ENCODE results near the gene CNTNAP5.

Gene CNTNAP5

DNA sequence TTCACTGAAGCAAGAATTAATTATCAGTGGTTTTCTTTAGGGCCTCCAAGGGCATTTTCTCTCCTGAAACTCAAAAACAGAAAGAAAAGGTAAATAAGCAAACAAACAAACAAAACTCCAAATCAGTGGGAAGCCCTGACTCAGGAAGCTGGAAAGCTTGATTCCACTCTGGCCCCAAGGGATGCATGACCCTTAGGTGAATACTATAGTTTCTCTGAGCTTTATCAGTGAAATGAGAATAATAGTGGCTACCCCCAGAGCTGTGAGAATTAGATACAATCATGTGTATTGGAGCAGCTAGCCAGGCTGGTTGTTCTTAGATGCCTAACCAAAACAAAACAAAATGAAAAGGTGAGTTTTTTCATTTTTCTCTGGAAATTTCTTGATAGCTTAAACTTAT is 585.1 kb downstream of the CNTNAP5 start:
- no peak for DNase-seq (ENCODE audit: low read depth, low spot score)

DNA sequence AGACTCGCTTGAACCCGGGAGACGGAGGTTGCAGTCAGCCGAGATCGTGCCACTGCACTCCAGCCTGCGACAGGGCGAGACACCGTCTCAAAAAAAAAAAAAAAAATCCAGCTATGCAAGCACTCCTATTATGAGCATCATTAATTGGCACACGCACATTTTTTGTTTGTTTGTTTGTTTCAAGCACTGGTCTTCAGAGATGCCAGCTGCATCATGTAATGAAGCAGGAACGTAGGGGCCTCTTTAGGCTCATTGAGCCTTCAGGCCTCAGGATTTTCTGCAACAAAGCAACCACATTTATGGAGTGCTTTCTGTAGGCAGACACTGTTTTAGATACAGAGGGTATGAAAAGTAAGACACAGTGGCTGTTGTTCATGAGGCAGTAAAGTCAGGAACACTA is 585.8 kb downstream of the CNTNAP5 start:
- no peak for DNase-seq (ENCODE audit: low read depth, low spot score)

DNA sequence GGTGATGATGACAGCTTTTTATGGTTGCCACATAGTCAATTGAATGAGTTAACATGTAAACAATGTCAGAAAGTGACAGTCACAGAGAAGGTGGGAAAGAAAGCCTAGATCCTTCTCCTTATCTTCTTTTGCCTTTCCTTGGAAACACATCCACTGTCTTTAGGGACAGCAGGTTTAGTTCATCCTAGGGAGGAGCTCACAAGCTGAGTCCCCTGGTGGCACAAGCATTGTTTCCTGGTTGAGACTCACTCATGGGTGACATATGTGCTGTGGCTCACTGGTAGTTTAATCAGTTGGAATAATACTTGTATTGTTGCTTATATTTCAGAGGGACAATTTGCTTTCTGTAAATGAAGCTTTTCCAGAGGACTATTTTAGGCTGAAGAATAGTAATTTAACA is 598.5 kb downstream of the CNTNAP5 start:
- no peak for DNase-seq (ENCODE audit: low read depth, low spot score)

DNA sequence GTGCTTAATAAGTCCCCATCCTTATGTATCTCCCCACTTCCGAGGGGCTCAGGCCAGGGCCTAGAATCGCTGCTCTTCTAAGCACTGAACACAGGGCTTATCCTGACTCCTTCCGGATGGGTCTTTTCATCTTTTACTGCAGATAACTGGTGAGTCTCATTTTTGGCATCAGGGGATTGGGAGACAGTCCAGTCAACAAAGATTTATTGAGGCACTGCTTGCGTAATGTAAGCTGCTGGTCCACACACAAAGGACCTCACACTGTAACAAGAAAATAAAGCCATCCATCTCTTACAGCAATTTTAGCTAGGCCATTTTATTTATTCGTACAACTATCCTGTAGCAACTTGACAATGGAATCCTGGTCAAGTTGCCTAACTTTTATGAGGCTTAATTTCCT is 600.5 kb downstream of the CNTNAP5 start:
- DNase-seq (ENCODE audit: low read depth, low spot score) = no peak

DNA sequence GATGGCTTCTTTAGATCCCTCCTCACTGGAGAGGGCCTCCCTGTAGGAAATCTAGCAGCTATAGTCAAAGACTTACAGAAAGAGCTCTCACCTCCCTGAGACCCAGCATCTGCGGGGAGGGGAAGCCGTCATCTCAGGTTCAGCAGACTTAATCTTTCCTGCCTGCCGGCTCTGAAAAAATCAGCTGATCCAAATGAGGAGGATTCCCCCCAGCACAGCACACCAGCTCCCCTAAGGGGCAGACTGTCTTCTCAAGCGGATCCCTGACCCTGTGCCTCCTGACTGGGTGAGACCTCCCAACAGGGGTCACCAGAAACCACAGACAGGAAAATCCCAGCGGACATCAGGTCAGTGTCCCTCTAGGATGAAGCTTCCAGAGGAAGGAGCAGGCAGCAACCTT is 601.9 kb downstream of the CNTNAP5 start:
- DNase-seq (ENCODE audit: low read depth, low spot score) = no peak

DNA sequence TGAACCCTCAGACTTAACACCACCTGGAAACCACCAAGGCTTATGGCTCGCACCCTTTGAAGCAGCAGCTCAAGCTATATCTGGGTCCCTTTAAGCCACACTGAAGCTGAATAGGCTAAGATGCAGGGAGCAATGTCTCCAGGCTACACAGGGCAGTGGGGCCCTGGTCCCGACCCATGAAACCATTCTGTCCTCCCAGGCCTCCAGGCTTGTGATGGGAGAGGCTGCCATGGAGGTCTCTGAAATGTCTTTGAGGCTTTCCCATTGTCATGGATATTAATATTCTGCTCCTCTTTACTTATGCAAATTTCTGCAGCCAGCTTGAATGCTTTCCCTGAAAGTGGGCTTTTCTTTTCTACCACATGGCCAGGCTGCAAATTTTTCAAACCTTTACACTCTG is 608.7 kb downstream of the CNTNAP5 start:
- DNase-seq (ENCODE audit: low read depth, low spot score) = no peak

DNA sequence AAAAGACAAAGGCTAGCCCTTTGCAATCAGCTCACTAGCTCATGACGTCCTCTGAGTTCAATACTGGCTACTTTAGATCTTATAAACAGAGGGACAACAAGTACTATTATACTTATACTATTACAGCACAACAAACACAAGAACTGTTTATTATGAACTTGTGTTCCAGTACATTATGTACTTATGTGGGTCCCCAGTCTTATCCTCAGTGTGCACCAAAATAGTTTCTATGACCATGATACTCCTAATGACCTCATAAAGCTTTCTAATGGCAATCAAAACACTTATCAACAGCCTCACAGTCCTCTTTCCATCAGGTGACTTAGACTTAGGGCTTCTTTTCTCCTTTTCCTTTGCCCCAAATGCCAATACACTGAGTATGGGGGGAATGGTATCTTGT is 614.4 kb downstream of the CNTNAP5 start:
- no peak for DNase-seq (ENCODE audit: low read depth, low spot score)

DNA sequence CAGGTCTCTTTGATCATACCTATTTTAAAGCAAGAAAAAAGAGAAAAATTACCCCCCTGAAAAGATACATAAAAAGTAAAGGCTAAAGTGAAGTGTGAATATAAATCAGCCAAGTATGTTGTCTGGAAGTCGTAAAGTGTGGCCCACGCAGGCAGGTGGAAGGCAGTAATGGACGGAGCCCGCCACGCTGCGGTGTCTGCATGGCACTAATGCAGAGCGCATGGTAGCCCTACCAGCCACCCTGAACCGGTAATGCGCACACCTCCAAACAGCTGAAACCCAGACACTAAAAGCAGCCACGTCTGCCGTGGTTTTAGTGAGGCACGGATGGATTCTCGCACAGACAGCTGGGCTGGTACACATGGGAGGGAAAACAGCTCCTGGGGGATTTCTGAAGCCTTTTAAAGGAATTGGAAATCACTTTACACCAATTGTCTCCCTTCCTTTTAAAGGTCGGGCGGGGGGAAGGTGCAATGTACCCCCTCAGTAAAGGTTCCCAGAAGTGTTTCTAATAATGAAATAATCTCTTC is 615.2 kb downstream of the CNTNAP5 start:
- DNase-seq (ENCODE audit: low read depth, low spot score) = no peak

DNA sequence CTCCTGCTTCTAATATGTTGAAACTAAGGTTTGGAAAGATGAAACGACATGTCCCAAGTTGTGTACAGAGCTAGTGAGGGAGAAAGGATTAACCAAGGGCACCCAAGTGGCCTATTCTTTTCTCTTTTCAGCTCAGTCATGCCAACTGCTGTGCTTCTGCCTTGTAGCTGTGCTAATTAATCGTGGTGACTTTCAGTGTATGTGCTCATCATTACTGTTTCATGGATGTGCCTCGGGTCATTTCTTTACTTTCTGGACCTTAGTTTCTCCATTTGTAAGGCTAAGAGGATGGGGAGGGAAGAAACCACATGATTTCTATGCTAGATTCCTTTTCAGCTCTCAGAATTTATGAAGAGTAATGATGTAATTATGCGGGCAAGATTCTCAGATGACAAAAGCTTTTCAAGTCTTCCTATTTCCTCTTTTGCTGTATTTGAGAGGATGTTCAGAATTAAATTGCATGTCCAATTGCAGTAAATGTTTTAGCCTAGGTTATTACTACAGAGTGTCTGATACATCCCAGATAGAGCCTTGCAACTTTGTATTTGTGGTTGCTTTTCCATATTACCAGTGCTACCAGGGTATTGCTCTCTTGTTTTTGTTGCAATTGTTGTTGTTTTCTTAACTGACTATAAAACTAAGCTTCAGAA is 621.2 kb downstream of the CNTNAP5 start:
- DNase-seq (ENCODE audit: low read depth, low spot score) = no peak

DNA sequence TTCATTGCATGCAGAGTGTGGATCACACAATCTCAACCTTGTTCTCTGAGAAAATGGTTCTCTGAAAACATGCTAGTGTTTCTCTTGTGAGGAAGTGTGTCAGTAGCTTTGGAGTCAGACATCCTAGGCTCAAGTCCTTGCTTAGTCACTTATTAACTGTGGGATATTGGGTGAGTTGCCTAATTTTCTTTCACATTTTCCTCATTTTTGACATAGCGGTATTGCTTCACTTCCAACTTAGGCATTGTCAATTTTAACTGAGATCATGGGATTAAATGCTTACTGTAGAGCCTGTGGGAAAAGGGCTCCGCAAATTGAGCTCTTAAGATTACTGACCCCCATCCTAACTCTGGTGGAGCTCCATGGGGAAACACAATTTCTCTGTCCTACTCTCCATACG is 622.2 kb downstream of the CNTNAP5 start:
- DNase-seq (ENCODE audit: low read depth, low spot score) = no peak

DNA sequence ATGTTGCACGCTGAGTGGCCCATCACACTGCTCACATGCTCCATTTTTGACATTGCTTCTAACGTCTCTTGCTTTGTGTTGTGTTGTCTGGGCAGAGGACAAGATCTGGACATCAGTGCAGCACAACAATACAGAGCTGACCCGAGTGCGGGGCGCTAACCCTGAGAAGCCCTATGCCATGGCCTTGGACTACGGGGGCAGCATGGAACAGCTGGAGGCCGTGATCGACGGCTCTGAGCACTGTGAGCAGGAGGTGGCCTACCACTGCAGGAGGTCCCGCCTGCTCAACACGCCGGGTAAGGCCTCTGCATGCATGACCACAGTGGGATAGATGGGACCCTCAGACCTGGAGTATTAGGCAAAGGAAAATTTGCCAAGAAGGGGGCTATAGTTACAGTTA is 622.6 kb downstream of the CNTNAP5 start:
- DNase-seq (ENCODE audit: low read depth, low spot score) = no peak

DNA sequence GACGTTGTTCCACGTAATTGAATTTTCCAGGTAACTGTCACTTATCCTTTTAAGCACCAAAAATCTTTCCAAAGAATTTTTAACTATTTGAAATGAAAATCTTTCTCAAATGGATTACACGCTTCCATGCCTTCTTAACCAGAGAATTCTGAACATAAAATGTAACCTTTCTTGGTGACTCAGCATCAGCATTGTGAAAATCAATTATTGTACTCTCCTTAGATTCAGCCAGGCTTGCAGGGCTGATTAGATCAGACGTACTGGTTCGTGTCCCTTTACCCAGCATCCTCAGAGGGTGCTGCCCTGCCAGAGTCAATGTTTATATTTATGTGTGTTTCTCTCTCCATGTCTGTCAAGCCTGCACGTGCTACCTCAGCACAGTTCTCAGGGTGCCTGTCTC is 623.9 kb downstream of the CNTNAP5 start:
- no peak for DNase-seq (ENCODE audit: low read depth, low spot score)

DNA sequence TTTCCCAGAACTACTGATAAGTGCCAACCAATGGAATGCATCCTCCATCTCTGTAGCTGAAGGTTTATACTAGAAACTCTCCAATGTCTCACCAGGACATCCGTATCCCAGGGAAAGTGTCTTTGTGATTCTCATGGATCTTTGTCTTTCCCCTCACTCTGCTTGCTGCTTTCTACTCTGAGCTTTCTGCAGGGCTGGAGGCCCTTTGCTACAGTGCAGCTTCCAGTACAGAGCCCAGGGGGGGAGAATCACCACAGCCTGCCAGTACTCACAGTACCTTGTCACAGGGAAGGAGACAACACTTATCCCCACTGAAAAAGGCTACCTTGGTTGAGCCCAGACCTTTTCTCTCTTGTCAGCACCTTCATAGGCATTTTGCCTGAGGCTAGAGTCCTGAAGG is 627.0 kb downstream of the CNTNAP5 start:
- DNase-seq (ENCODE audit: low read depth, low spot score) = no peak

DNA sequence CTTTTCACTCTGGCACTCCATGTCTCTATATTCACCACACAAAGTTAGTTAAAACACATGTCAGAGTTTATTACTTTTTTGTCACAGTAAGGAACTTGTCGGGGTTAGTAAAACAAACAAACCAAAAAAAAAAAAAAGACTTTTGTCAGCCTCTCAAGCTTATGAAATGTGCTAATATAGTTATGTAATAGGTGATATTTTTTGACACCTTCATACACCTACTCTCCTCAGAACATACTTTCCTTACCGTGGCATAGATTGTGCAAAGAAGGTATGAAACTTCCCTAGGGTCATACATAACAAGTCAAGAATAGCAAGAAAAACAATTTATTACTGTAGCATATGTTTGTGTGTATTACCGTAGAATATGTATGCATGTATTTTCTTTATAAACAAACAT is 633.3 kb downstream of the CNTNAP5 start:
- no peak for DNase-seq (ENCODE audit: low read depth, low spot score)

DNA sequence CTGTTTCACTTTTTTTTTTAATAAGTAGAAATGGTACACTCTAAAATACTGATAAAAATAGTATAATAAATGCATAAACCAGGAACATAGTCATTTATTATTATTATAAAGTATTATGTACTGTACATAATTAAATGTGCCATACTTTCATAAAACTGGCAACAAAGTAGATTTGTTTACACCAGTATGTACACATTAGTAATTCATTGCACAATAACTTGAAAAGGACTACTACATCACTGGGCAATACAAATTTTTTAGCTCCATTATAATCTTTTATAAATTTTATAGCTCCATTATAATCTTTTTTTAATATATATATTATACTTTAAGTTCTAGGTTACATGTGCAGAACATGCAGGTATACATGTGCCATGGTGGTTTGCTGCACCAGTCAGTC is 636.5 kb downstream of the CNTNAP5 start:
- no peak for DNase-seq (ENCODE audit: low read depth, low spot score)

DNA sequence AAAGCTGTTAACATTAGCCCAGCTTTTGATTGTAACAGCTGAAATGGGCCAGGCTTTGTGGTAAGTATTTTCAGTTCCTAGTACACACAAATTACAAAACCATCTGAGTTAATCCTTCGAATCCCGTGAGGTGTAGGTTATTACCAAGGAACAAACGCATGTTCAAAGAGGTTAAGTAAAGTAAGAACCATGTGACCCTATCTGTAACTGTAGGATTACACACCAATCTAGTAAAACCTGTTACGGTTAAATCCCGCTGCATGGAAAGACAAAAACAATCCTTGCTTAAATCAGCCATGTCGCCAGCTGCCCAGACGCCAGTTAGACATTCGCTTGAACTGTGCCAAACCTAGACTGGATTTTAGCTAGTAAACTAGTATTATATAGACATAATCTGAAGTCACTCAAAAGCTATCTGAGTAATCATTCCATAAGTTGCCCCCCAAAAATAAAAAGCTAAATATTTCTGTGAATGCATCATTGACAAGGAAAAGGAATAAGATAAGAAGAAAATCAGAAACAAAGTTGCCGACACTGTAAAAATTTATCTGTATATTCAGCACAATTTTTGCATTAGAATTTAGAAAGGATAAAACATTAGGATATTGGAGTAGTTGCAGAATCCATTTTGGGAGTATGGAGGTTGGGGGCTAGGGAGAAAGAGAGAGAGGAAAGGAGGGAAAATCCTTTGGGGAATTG is 638.0 kb downstream of the CNTNAP5 start:
- no peak for DNase-seq (ENCODE audit: low read depth, low spot score)

DNA sequence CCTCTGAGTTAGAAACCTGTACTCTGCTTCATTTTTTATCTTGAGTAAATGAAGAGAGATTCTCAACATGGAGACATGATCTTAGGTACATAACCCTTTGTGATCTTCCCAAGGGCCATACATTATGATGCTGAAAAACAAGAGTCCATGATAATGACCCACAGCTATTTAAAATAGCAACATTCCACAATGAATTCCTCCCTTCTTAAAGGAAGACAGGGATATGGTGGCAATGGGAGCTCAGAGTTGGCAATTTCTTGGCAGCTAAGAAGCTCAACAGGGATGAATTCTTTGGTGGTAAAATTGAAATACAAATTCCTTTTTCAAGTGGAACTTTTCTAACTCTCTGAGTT is 638.5 kb downstream of the CNTNAP5 start:
- no peak for DNase-seq (ENCODE audit: low read depth, low spot score)

DNA sequence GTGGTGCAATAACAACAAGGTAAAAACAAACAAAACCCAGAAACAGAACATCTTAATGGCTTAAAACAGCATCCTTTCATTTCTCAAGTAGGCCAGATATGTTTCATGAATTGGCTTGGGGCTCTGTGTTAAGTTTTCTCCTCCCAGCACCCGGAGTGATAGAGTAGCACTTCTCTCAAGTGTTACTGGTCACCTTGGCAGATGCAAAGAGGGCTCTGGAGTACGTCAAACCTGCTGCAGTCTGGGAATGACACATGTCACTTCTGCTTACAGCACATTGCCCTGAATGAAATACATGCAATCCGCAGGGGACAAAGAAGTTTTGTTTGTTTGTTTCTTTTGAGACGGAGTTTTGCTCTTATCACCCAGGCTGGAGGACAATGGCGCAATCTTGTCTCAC is 639.3 kb downstream of the CNTNAP5 start:
- no peak for DNase-seq (ENCODE audit: low read depth, low spot score)

DNA sequence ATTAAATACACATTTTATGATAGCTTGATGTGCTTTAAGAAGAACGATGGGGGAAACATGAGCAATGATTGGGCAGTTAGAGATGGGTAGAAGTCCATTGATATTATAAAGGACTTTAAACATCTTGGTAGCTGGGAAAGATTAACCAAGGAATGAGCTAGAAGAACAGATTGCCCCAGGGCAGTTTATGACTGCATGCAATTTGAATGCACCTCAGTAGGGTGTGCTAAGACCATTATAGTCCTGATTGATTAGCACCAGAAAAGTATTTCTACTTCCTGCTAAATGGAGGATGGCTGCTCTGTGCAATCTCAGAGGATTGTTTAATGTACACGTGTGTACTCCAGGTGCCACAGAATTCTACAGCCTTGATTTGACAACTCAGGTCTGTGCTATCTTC is 641.9 kb downstream of the CNTNAP5 start:
- DNase-seq (ENCODE audit: low read depth, low spot score) = no peak

DNA sequence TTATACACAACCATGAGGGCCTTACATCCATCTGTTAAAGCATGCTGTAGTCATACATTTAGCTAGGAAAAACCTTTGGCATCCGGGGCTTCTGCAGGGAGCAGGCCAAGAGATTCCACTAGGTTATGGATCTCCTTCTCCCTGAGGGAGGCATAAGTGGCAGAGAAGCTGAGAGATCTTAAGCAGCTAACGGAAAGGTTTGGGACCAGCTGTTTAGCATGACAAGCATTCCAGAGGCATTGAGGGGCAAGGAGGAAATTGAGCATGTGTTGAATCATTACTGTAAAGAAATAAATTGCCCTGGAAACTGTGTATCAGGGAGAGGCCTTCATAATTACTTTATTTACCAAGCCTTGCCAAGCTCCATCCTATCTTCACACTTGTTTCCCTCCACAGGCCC is 643.1 kb downstream of the CNTNAP5 start:
- no peak for DNase-seq (ENCODE audit: low read depth, low spot score)

DNA sequence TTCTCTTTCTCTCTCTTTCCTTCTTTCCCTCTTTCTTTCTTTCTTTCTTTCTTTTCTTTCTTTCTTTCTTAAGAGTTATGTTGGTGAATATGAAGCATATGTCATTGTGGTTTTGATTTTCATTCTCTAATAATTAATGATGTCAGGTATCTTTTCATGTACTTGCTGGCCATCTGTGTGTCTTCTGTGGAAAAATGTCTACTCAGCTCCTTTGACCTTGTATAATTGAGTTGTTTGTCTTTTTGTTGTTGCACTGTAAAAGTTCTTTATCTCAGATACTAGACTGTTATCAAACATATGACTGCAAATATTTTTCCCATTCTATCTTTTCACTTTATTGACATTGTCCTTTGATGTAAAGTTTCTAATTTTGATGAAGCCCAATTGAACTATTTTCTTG is 645.1 kb downstream of the CNTNAP5 start:
- DNase-seq (ENCODE audit: low read depth, low spot score) = no peak

DNA sequence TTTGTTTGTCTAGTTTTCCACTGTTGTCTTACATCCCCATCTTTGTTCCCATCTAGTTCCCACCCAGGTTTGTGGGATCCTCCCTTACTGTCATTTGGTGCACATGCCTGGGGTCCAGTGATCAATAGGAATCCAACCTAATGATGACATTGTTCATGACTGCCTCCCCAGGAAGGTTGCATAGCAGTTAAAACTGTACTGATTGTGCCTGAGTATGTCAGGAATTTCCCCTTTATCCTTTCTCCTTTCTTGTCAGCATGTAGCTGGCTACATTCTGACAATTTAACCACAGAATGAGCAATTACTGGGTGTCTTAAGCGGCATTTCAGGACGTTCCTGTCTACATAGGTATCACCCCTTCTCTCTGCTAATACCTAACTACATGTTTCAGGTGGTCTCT is 653.0 kb downstream of the CNTNAP5 start:
- DNase-seq (ENCODE audit: low read depth, low spot score) = no peak

DNA sequence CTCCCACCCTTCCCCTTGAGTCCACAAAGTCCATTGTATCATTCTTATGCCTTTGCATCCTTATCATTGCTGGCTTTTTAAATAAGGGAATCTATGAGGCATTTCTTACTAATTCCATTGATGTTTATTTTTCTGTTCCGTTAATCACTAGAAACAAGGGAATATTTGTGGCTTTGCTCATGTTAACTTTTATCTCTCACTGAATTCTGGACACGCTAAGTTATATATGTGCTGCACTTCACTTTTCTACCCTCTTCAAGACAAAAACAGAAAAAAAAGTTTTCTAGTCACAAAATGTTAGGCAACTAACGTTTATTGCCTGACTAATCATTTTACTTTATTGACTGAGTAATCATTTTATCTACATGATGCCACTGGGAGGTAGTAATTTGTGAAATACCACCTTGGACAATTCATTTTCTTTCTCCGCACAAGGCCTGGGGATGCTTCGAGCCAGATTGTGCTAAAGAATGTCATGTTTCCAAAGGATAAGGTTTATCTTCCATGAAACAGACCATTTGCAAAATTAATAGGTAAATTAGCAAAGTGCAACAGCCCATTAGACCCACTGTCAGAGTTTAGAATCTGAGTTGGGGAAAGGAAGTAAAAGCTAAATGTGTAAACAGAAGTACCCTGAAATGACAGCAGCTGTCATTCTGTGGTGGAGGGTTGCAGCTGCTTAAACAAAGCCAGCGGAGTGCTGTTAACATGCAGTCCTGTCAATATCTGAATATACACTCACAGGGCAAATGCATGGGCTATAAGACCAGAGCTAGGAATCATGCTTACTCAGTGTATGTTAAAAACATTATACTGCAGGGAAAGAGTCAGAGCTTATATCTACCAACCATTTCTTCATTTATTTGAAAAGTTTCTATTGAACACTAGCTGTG is 658.7 kb downstream of the CNTNAP5 start:
- no peak for DNase-seq (ENCODE audit: low read depth, low spot score)

All from smooth muscle cell of the brain vasculature (primary cell).